HT-29 (cell line): Measurements from ENCODE around the gene MRC2. TPM values are rescaled to one million over a fixed set of nuclear protein-coding genes. Genes with fewer than 3 reads are reported as not detected.
"Not testable (repeated sequence)": the region's sequence is repeated elsewhere in the genome, so short reads cannot be mapped to it uniquely, and the experiment has no call there.

Source experiments
- DNase-seq: peaks from one replicate; pipeline ENCODE4 v3.0.0-alpha.2; 2015; ENCODE audit warnings: low spot score
- total RNA-seq: library from RNA; depleted of rRNA; stranded (reverse); fragments of >200 nt; shearing (Covaris generic); gene quantifications from 2 replicates; pipeline ENCODE4 v1.2.3, GENCODE V29; 2014; rRNA removed

The MRC2 gene, protein sequence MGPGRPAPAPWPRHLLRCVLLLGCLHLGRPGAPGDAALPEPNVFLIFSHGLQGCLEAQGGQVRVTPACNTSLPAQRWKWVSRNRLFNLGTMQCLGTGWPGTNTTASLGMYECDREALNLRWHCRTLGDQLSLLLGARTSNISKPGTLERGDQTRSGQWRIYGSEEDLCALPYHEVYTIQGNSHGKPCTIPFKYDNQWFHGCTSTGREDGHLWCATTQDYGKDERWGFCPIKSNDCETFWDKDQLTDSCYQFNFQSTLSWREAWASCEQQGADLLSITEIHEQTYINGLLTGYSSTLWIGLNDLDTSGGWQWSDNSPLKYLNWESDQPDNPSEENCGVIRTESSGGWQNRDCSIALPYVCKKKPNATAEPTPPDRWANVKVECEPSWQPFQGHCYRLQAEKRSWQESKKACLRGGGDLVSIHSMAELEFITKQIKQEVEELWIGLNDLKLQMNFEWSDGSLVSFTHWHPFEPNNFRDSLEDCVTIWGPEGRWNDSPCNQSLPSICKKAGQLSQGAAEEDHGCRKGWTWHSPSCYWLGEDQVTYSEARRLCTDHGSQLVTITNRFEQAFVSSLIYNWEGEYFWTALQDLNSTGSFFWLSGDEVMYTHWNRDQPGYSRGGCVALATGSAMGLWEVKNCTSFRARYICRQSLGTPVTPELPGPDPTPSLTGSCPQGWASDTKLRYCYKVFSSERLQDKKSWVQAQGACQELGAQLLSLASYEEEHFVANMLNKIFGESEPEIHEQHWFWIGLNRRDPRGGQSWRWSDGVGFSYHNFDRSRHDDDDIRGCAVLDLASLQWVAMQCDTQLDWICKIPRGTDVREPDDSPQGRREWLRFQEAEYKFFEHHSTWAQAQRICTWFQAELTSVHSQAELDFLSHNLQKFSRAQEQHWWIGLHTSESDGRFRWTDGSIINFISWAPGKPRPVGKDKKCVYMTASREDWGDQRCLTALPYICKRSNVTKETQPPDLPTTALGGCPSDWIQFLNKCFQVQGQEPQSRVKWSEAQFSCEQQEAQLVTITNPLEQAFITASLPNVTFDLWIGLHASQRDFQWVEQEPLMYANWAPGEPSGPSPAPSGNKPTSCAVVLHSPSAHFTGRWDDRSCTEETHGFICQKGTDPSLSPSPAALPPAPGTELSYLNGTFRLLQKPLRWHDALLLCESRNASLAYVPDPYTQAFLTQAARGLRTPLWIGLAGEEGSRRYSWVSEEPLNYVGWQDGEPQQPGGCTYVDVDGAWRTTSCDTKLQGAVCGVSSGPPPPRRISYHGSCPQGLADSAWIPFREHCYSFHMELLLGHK (N-terminal part only)
- 2.4 and 2.8 TPM in 2 replicates for total RNA-seq

DNA sequence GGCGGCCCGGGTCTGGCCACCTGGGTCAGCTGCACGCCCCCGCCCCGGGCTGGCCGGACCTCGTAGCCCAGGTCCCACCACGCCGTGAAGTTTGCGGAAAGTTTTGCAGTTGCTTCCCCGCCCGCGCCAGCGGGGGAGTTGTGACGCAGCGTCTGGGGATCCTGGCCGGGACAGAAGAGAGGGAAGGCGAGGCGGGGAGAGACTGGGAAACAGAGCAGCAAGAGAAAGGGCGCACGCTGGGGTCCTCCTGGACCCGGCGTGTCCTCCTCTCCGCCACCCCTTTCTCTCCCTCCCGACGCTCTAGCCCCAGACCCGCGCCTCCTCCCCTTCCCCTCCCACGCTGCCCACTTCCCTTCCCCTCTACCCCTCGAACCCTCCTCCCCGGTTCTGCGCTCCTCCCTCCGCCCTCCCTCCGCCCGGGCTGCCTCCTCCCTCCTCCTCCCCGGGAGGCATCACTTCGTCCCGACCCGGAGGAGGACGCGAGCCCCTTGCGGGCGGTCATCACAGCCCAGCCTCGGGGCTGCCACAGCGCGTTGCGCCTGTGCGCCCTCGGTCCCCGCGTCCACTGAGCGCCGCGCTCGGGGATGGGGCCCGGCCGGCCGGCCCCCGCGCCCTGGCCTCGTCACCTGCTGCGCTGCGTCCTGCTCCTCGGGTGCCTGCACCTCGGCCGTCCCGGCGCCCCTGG, at the start of gene MRC2:
TSS of gene MRC2 (plus strand) at position 452 of the 685 bp plus-strand sequence. CDS start at position 585, 133 bp downstream.
- DNase-seq, result no peak

DNA sequence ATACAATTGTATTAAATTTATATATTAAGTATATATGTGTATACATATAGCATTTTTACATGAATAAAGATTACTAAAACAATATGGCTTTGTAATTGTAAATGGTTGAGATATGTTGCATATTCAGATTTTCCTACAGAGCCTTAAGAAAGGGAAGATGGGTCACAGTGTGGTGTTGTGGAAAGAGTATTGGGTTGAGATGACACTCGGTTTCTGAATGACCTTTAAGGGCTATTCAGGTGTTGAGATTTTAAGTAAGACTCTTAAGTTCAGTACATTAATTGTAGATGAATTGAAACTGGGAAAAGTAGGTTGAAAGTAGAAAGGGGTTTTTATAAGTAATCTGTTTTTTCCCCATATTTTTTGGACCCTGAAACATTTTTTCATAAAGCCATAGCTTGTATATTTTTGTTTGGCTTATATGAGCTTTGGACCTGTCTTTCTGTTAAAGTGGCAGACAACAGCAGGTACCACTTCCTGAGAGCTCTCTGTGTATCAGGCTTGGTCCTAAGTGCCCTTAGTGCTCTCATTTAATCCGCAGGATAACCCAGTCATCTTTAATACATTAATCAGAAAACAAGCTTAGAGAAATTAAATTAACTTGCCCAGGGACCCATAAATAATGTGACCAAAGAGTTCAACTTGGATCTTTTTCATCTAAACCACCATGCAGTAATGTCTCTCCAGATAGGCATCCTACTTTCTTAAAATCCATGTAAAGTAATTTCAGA, 48.5 kb upstream of the MRC2 start:
- no peak for DNase-seq

DNA sequence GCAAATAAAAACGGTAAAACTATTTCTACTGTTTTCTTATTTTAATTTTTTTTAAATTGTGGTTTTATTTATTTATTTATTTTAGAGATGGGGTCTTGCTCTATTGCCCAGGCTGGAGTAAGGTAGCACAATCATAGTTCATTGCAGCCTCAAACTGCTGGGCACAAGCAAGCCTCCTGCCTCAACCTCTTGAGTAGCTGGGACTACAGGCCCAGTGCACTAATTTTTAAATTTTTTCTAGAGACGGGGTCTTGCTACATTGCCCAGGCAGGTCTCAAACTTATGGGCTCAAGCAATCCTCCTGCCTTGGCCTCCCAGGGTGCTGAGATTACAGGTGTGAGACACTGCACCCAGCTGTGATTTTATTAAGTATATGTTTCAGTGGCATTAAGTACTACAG, 46.5 kb upstream of the MRC2 start:
- DNase-seq, result no peak

DNA sequence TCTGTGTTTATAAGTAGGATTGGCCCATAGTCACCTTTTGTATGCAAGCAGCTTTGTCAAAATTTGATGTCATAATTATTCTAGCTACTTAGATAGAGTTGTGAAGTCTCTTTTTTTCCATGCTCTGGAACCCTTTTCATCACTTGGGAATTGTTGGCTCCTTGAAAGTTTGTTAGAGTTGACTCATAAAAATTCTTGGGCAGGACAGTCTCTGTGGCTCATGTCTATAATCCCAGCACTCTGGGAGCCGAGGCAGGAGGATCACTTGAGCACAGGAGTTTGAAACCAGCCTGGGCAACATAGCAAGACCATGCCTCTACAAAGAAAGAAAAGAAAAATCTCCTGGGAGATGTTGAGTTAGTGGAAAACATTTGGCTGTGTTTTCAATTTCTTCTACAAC, 45.7 kb upstream of the MRC2 start:
- DNase-seq, result no peak

DNA sequence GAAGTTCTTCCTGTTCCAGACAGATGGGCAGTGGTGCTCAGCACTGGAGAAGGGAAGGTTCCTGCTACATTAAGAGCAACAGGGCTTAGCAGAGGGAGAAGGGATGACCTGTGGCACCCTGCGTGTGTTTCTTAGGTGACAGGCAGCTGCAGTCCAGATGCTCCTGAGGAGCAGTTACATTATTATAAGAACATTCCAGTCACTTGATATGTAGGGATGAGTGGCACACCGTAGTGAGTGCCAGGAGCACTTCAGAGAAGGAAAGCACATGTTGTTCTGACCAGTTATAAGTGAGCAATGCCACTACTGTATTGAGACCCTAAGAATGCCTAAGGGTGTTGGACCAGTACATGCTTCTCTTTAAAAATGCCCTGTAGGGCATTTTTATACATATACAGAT, 39.9 kb upstream of the MRC2 start:
- DNase-seq, result no peak

GRCh38 chr17:62588109-62588508, 39.4 kb upstream of the MRC2 start:
- DNase-seq, result no peak

GRCh38 chr17:62591333-62591732, 36.1 kb upstream of the MRC2 start:
- no peak for DNase-seq

GRCh38 chr17:62591822-62592221, 35.6 kb upstream of the MRC2 start:
- not testable (repeated sequence) for DNase-seq

DNA sequence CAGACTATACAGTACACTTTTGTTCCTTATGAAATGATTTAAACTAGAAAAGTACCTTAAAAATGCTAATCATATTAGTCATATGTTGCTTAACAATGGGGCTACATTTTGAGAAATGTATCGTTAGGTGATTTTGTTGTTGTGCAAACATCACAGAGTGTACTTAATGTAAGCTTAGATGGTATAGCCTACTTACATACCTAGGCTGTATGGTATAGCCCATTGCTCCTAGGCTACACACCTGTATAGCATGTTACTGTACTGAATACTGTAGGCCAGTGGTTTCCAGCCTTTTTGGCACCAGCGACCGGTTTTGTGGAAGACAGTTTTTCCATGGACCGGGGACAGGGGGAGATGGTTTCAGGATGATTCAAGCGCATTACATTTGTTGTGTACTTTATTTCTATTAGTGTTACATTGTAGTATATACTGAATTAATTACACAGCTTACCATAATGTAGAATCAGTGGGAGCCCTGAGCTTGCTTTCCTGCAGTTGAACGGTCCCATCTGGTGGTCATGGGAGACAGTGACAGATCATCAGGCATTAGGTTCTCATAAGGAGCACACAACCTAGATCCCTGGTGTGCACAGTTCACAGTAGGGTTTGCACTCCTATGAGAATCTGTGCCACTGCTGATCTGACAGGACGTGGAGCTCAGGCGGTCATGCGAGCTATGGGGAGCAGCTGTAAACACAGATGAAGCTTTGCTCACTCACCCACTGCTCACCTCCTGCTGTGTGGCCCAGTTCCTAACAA, 35.0 kb upstream of the MRC2 start:
- DNase-seq, result no peak

GRCh38 chr17:62595484-62595883, 32.0 kb upstream of the MRC2 start:
- DNase-seq, result no peak

- no peak for DNase-seq
These were observed 30.8 kb upstream of the MRC2 start for GRCh38 chr17:62596662-62597061.

GRCh38 chr17:62597150-62597549, 30.3 kb upstream of the MRC2 start:
- DNase-seq, result no peak

DNA sequence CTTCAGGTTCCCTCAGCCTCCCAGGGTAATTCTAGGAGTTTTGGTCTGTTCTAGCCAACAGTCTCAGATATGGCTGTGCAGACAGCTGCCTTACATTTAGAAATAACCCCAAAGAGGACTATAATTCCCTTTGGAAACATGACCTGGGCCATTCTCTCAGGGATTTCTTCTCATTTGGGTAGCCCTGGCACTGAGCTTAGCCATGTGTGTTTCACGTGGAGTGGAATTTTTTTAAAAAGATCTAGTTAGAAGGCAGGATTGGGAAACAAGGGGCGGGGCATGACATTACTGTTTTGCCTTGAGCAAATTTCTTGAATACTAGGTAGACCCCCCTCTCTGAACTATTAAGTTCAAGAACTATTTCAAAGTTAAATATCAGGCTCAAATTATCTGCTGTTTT, 29.6 kb upstream of the MRC2 start:
- DNase-seq, result no peak

GRCh38 chr17:62599964-62600657, 27.4 kb upstream of the MRC2 start:
- no peak for DNase-seq

GRCh38 chr17:62600805-62601204, 26.7 kb upstream of the MRC2 start:
- DNase-seq, result no peak

GRCh38 chr17:62601471-62601870, 26.0 kb upstream of the MRC2 start:
- no peak for DNase-seq

- DNase-seq, result not testable (repeated sequence)
These were observed 23.7 kb upstream of the MRC2 start for GRCh38 chr17:62603783-62604182.

DNA sequence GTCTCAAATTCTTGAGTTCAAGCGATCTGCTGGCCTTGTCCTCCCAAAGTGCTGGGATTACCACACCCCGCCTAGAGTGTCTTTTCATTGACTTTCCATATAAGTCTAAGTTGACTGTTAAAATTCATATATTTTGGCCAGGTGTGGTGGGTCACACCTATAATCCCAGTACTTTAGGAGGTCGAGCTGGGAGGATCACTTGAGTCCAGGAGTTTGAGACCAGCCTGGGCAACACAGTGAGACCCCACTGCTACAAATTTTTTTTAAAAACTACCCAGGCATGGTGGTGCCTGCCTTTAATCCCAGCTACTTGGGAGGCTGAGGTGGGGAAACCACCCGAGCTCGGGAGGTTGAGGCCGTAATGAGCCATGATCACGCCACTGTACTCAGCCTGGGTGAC, 21.9 kb upstream of the MRC2 start:
- DNase-seq, result no peak

- no peak for DNase-seq
These were observed 16.2 kb upstream of the MRC2 start for GRCh38 chr17:62611292-62611691.
